GM18511 (cell line): ENCODE measurements around the gene BTN1A1.
"Not testable (repeated sequence)": the region's sequence is repeated elsewhere in the genome, so short reads cannot be mapped to it uniquely, and the experiment has no call there.

Experiments
- ATAC-seq: cut with Tn5 transposase; IDR thresholded peaks from one replicate; pipeline ENCODE4 v1.9.1; 2021; ENCODE audit warnings: mild to moderate bottlenecking, moderate library complexity; ENCODE audit not compliant: unreplicated experiment

BTN1A1 gene

DNA sequence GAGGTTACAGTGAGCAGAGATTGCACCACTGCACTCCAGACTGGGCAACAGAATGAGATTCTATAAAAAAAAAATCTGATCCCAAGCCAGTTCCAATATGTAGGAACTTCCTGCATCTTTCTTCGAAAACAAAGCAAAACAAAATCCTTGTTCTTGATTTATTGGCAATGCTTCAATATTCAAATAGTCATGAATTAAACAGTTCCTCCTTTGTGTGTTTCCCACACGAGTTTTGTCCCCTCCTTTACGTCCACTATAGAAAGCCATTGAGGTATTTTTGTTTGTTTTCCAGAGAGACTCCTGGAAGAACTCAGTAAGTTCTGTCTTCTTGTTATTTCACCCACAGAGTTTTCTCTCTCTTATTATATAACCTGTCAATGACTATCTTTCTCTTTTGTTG lies 7.6 kb downstream of the BTN1A1 start:
- no peak for ATAC-seq

DNA sequence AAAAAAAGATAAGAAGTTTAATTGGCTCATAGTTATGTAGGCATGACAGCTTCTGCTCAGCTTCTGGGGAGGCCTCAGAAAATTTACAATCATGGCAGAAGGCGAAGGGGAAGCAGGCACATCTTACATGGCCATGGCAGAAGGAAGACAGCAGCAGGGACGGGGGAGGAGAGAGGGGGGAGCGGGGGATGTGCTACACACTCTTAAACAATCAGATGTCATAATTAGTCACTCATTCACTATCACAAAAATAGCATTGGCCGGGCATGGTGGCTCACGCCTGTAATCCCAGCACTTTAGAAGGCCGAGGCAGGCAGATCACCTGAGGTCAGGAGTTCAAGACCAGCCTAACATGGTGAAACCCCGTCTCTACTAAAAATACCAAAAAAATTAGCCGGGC lies 10.9 kb downstream of the BTN1A1 start:
- not testable (repeated sequence) for ATAC-seq

DNA sequence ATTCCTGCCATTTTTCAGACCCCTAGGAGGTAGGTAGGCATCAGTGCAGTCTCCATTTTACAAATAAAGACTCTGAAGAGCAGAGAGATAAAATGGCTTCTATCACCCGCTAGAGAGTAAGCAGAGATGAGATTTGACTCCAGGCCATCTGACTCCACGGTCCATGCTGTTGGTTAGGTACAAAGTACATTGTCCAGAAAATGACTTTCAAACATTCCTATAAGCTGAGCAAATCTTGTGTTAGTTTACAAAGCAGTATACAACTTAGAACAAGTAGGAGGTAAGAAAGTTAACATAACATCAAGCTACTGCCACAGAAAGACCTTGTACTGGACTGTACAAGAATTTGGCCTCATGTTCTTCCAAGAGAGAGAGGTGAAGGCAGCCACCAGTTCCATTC lies 14.9 kb downstream of the BTN1A1 start:
- ATAC-seq = no peak

DNA sequence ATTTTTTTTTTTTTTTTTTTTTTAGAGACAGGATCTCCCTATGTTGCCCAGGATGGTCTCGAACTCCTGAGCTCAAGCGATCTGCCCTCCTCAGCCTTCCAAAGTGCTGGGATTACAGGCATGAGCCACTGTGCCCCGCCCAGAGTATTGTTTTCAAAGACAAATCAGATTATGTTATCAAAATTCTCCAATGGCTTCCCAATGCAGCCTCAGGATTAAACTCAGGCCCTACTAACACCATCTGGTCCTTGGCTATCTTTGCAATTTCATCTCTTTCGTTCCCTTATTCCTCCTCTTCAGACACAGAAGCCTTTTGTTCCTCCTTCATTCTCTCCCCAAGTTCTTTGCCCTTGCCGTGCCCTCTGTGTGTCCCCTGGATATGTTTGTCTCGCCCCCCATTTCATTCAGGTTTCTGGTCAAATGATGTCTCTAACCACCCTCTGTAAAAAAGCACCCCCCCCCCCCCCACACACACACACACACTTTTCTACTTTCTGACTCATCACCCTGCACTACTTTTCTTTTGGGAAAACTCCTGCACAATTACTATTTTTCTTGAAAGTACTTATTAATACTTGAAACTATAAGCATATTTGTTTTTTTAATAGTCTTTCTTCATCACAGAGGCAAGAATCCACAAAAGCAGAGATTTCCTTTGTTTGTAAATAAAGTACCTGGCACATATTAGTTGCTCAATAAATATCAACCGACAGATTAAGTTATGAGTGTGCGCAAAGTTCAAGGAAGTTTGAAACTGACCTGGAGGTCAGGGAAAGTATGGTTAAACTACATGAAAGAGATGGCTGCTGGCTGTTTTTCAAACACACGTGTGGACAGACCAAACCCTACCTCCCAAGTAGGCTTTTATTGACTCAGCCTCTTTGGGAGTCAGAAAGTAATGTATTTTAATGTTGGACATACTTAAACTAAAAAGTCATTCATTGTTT lies 16.7 kb downstream of the BTN1A1 start:
- no peak for ATAC-seq

DNA sequence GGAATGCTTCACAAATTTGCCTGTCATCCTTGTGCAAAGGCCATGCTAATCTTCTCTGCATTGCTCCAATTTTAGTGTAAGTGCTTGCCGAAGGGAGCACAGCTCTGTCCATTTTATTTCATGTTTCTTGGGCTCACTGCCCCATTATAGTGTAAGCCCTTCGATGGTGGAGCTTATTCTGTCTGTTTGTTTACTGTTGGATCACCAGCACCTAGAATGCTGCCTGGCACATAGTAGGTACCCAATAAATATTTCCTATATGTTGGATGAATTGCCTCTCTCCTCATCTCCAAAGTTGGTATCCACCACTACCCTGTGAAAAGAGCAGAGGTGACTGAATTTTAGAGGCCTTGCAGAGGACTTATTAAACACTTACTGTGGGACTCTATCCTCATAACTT lies 19.3 kb downstream of the BTN1A1 start:
- no peak for ATAC-seq

DNA sequence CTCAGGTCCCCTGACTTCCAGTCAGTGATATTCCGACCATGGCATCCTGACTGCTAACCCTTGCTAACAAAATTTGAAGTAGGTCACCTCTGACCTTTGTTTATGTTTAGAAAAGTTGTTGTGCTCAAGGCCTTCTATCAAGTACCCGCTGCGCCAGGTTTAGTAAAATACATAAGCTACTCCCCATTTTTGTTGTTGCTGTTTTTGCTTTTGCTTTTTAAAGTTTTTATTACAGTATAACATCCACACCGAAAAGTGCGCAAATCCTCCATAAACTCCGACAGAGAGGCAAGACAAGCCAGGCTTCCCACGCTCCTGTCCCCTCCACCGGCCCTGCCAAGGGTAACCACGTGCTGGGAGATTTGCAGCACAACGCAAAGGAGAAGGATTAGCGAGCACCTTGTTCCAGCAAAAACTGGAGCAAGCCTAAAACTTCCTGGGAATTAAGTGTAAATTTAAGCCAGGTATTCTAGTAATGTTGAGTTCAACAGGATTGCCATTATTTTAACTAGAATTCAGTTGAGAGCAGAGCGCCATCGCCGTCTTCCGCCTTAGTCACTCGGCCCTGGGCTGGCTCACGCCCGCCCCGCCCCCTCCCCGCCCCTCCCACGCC lies 20.2 kb downstream of the BTN1A1 start:
- ATAC-seq = peak; percentile 49

DNA sequence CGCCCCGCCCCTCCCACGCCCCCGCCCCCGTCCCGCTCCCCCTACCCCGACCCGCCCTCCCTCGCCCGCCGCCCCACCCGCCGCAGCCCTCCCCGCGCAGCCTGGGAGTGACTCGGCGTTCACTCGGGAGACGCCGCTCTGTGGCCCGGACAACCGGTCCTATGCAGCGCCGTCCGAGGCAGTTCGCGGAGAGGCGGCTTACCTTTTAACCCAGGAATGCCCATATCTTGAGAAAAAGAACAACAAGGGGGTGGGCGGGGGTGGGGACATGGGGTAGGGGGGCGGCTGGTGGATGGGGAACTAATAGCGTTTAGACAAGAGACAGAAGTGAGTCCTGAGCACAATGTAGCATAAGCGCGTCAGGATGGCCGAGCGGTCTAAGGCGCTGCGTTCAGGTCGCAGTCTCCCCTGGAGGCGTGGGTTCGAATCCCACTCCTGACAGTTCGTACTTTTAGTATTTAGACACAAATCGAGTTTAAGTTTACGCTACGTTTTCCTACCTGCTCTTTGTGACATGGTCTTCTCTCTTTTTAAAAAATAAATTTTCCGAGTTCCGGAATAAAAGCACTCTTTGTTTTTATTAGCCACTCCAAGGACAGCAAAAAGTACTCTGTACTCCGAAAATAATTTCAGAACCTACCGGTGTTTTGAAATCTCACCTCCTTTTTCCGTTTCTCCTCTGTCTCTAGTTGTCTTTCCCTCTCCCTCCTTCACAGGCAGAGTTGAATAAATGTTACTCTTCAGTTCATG lies 20.9 kb downstream of the BTN1A1 start:
- ATAC-seq = peak; percentile 78

DNA sequence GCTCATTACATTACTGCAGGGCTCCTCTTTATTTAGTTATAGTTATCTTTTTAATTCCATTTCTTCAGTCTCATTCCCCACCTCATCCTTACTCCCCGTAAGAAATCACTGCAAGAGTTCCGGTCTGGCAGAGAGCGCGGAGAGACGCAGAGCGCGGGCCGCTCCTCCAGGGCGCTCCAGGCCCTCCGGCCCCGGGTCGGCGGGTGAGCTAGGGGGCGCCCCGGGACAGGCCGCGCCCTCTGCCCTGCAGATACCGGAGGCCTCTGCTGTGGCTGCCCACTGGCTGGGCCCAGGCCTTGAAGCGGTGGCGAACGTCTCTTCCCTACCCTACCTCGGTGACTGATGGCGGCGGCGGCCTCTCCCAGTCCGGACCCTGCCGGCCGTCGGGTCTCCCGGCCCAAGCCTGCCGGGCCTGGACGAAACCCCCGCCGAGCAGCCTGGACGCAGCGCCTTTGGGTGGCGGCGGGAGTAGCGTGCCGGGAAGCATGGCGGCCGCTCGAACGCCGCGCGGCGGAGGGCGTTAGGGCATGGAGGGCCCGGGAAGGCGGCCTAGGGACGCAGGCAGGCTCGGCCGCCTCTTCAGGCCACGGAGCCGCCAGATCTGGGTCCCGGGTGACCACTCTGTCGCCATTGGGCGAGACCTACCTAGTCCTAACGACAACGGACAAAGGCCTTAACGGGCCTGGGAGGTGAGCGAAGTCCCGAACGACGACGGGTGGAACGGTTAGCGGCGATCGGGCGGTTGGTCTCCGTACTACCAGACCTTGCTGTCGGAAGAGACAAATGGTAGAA lies 21.7 kb downstream of the BTN1A1 start:
- ATAC-seq = peak; percentile 75

DNA sequence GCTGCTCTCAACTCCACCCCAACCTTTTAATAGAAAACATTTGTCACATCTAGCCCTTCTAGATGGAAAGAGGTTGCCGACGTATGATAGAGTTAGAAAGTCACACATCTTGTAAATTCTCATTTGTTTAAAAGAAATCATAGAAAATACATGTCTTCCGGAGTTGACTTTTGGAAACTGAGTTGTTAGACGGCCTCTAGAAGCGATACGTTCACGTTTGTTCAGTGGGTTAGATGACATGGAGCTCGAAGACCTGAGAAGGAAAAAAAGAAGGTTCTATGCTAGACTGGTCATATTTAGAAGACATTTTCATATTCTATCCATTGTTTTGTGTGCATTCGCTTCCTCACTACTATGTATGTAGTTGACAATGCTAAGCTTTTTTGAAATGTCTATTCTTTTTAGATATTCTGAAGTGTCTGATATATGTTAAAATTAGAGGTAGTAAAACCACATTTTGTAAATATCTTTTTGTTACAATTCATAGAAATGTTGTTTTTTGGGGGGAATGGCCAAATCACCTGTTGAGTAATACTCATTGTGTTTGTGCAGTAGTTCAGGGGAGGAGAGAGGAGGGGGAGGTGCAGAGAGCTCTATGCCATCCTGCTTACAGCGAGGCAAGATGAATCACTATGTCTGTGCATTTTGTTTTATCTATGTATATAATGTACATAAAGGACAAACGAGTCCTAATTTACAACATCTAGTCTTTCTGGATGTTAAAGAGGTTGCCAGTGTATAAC lies 22.6 kb downstream of the BTN1A1 start:
- not testable (repeated sequence) for ATAC-seq

DNA sequence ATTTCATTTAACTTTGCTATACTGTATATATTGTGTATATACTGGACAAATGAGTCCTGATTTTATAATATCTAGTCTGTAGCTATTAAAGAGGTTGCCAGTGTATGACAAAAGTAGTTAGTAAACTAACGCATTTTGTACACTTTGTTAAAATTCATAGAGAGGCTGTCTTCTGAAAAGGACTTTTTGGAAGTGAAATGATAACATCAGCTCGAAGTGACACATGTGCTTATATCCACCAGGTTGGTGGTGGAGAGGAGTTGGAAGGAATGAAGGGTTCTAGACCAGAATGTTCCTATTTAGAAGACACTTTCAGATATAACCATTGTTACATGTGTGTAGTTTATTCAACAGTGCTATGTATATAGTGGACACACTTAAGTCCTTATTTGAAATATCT lies 24.2 kb downstream of the BTN1A1 start:
- ATAC-seq = not testable (repeated sequence)

DNA sequence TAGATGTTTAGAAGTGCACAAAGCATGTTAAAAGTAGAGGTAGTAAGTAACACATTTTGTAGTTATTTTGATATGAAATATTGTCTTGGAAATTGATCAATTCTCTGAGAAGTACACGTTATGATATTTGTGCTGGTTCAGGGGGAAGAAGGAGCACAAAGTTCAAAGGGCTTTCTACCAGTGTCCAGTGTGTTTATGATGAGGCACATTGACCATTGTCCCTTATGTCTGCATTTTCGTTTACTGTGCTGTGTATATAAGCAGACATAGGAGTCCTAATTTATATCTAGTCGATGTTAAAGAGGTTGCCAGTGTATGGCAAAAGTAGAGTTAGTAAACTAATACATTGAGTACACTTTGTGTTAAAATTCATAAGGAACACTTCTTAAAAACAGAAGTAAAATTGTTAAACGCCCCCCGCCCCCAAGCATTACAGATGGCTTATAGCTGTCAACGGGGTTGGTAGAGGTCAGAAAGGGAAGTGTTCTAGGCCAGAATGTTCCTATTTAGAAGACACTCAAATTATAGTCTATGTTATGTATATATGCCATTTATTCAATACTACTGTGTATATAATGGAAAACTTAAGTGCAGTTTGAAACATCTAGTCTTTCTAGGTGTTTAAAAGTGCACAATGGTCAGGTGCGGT lies 24.7 kb downstream of the BTN1A1 start:
- ATAC-seq = no peak

DNA sequence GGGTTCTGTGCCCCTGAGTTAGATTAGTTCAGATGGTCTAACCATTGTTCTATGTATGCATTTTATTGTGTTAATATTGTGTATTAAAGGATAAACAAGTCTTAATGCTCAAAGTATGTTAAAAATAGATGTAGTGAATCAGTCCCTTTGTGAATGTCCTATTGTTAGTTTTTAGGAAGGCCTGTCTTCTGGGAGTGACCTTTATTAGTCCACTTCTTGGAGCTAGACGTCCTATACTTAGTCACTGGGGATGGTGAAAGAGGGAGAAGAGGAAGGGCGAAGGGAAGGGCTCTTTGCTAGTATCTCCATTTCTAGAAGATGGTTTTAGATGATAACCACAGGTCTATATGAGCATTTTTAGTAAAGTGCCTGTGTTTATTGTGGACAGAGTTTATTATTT lies 25.7 kb downstream of the BTN1A1 start:
- ATAC-seq = no peak

DNA sequence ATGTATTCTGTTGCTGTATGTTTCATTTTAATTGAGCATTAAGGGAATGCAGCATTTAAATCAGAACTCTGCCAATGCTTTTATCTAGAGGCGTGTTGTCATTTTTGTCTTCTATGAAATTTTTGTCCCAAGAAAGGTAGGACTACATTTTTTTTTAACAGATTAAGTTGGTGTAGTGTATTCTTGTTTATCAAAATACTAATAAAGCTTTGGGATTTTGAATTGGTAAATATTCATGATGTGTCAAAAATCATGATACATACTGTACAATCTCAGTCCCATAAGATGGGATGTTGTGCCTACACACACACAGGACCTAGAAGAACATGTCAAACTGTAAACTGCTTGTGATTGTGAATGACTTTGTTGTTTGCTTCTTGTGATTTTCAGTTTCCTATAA lies 26.8 kb downstream of the BTN1A1 start:
- no peak for ATAC-seq

DNA sequence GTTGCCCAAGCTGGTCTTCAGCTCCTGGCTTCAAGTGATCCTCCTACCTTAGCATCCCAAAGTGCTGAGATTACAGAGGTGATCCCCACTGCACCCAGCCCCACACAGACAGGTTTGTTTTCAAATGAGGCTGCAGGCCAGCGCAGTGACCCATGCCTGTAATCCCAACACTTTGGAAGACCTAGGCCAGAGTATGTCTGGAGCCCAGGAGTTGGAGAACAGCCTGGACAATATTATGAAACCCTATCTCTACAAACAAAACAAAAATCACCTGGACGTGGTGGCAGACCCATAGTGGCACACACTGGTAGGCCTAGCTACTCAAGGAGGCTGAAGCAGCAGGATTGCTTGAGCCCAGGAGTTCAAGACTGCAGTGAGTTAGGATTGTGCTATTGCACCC lies 30.1 kb downstream of the BTN1A1 start:
- ATAC-seq = no peak

DNA sequence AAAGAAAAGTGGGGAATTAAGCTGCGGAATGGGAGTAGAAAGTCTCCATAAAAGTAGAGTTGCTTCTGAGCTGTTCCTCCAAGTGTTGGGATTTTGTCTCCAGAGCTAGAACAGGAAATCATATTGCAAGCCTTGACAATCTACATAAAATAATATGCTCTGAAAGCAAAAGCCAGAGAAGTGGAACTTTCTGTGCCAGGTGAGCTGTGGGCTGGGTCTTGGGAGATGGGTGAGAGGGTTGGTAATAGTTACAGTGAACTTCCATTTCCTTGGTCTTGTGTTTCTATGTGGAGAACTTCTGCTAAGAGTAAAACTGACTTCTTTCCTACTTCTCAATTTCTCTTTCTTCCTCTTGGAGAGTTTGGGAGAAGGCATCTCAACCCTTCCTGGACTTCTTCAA lies 31.8 kb downstream of the BTN1A1 start:
- ATAC-seq = no peak

DNA sequence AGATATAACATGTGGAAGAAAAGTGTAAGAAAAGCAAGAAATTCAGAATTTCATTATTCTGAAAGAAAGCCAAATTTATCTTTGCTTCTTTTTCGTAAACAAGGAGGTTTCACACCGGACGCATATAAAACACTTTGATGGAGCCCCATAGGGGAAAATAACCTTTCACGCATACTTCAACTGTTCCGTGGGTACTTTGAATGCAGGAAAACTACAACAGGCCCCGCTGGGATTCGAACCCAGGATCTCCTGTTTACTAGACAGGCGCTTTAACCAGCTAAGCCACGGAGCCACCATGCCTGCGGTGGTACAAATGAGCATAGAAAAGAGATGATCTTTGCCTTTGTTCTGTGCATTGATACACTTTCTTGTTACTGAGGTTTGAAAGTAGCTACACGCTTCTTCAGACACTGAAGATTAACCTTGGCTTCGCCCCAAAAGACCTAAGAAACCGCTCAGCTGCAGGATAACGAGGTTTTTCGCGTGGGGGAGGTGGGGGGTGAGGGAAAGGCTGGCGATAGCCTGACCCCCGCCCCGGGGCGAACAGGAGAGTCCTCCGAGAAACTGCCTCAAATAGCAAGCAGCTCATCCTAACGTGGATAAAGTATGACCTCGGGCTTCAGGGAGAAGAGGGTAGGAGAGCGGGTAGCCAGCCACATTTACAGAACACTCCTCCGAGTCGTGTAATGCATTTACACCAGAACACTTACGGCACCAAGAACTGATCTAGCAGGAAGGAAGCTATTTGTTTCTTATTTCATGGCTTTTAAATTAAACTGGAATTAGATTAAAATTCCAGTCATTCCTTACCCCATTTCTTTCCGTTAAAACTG lies 32.8 kb downstream of the BTN1A1 start:
- peak; percentile 37 for ATAC-seq

DNA sequence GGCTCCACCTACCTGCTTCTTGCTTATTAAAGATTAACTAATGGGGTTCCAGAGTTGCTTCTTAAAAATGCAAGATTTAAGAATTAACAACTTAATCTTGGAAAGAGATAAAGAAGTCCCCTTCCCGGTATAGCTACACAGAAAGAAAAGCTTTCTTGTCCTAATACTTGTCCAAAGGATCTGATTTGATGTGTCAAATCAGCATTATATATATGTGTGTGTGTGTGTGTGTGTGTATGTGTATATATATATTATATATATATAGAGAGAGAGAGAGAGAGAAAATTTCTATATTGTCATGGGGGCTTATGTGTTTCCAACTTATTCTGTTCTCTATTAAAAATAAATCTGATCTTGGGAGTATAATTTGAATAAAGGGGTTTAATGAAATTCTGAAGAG lies 33.4 kb downstream of the BTN1A1 start:
- no peak for ATAC-seq

DNA sequence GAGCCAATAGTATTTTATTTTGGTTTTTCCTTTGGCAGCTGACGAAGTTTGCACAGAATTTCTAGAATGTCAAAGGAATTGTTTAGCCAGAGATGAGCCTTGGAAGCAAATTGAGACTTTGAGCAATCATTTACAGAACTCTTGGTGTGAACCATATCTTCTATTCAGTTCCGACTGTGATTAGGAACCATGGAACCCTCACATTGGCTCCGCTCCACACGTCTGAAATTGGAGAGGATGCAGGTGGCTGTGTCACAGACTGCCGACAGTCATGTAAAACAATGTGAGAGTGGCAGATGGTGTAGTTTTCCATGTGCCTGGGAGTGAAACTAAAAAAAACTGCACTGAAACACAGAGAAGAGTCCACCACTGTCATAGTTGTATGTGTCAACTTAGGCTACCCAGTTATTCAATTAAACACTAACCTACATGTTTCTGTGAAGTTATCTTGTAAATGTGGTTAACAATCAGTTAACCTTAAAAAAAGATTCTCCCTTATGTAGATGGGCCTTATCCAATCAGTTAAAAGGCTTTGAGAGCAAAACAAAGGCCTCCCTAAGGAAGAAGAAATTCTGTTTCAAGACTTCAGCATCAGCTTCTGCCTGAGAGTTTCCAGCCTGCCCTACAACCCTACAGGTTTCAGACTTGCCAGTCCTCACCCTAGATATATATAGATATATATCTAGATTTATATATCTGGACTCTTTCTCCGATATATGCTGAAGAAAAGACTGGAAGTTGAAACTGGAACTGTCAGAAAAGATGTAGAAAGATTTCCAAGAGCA lies 34.8 kb downstream of the BTN1A1 start:
- no peak for ATAC-seq
